Measurements from ENCODE around the gene EPRS1.
A peak's percentile ranks its signal among the peaks of the same experiment; 100 is the strongest.

Gene EPRS1

DNA sequence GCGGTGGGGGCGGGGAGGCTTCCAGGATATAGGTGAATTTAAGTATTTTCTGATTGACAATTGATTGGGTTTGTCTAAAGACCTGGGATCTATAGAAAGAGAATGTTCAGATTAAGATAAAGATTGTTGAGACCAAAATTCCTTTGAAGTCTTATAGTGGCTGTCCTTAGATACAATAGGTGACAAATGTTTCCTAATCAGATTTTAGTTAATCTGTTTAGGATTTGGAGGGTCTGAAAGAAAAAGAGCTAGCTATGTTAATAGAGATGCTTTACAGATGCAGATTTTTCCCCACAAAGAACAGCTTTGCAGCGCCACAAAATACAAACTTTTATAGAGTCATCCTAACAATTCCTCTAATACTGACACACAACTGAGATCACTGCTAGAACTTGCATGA, 14.6 kb upstream of the EPRS1 start:
- H3K4me3 ChIP-seq (ENCODE audit: low read length): no peak overlapping the region
- DNase-seq (ENCODE audit: low read depth): no peak
- TF ChIP-seq, protein P1, sequence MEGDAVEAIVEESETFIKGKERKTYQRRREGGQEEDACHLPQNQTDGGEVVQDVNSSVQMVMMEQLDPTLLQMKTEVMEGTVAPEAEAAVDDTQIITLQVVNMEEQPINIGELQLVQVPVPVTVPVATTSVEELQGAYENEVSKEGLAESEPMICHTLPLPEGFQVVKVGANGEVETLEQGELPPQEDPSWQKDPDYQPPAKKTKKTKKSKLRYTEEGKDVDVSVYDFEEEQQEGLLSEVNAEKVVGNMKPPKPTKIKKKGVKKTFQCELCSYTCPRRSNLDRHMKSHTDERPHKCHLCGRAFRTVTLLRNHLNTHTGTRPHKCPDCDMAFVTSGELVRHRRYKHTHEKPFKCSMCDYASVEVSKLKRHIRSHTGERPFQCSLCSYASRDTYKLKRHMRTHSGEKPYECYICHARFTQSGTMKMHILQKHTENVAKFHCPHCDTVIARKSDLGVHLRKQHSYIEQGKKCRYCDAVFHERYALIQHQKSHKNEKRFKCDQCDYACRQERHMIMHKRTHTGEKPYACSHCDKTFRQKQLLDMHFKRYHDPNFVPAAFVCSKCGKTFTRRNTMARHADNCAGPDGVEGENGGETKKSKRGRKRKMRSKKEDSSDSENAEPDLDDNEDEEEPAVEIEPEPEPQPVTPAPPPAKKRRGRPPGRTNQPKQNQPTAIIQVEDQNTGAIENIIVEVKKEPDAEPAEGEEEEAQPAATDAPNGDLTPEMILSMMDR (conservative IDR thresholded peaks at IDR 0.05; ENCODE audit: low read depth, low read length): no peak

DNA sequence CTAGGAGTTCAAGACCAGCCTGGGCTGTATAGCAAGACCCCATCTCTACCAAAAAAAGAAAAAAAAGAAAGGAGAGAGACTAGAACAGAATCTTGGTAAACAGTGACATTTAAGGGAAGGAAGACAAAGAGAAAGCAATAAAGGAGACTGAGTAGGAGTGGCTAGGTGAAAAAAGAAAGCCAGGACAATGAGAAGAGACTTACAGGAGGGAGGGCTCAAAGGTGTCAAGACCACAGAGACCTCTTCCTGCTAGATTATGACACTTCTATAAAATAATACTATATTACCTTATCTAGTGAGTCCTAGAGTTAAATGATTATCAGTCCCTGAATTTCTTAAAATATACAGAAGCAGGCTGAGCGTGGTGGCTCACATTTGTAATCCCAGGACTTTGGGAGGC, 10.1 kb upstream of the EPRS1 start:
- no peak for DNase-seq (ENCODE audit: low read depth)
- H3K4me3 ChIP-seq (ENCODE audit: low read length): no peak overlapping the region
- TF ChIP-seq, protein P1 (conservative IDR thresholded peaks at IDR 0.05; ENCODE audit: low read depth, low read length): no peak

DNA sequence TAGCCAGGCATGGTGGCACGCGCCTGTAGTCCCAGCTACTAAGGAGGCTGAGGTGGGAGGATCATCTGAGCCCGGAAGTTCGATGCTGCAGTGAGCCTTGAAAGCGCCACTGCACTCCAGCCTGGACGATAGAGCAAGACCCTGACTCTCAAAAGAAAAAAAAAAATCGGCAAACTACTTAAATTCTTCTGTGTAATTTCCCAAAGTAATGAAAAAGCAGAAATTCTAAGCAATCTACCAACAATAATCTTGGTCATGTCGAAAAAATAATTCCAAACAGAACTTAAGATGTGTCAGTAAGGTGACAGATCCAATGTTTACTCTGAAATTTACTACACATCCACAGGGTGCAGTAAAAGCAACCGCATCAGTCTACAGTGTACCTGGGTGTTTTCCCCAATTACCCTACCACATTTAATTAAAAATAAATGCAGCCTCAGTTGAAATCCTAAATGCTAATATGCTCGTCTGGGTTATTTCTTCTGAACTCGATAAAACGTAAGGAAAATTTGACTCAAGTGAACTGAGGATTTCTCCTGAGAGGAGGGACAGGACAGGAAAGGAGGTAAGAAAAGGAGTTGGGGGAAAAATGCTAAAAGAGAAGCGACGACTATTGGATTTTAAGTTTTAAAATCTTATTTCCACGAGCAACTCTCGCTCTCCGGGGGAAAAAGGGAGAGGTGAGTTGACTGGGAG, 801 bp downstream of the EPRS1 start:
- DNase-seq (ENCODE audit: low read depth): no peak
- TF ChIP-seq, protein P1 (conservative IDR thresholded peaks at IDR 0.05; ENCODE audit: low read depth, low read length): no peak
- H3K4me3 ChIP-seq (ENCODE audit: low read length): peak overlapping the region; percentile 99

DNA sequence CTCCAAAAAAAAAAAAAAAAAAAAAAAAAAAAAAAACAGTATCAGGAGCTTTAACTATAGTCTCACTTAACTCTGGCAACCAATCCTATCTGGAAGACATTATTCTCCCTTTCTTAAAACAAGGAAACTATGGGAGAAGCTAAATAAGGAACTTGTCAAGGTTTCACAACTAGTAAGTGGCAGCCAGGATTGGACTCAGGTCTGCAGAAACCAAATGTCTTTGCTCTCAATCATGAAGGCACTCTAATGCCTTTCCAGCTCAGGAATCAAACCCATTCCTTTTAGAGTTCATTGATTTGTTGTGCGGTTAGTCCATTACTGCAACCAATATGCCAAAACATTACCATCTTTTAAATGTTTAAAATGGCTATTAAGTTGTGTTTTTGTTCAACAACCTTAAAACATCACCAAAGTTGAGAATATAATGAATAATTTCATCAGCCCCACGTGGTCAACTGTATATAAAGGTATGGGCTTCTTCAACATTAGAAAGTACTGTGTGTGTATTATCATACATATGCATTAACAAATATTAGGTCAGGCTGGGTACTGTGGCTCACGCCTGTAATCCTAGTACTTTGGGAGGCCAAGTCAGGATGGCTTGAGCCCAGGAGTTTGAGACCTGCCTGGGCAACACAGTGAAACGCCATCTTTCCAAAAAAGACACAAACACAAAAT, 1.5 kb downstream of the EPRS1 start:
- TF ChIP-seq, protein P1 (conservative IDR thresholded peaks at IDR 0.05; ENCODE audit: low read depth, low read length): no peak
- DNase-seq (ENCODE audit: low read depth): no peak
- H3K4me3 ChIP-seq (ENCODE audit: low read length): peak overlapping the region; percentile 99

DNA sequence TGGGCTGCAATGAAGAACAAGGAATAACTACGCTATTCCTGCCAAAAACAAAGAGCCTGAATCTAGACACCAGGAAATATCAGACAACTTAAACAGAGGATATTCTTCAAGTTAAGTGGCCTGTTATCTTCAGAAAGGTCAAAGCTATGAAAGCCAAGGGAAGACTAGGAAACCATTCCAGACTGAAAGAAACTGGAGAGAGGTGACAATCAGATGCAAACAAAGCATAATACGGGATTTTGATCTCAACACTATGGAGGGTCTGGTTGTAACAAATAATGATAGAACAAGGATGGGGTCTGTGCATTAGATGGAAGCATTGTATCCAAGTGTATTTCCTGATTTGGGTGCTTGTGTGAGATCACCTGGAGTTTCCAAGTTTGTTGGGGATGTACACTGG, 2.7 kb downstream of the EPRS1 start:
- H3K4me3 ChIP-seq (ENCODE audit: low read length): no peak overlapping the region
- DNase-seq (ENCODE audit: low read depth): no peak
- TF ChIP-seq, protein P1 (conservative IDR thresholded peaks at IDR 0.05; ENCODE audit: low read depth, low read length): no peak

DNA sequence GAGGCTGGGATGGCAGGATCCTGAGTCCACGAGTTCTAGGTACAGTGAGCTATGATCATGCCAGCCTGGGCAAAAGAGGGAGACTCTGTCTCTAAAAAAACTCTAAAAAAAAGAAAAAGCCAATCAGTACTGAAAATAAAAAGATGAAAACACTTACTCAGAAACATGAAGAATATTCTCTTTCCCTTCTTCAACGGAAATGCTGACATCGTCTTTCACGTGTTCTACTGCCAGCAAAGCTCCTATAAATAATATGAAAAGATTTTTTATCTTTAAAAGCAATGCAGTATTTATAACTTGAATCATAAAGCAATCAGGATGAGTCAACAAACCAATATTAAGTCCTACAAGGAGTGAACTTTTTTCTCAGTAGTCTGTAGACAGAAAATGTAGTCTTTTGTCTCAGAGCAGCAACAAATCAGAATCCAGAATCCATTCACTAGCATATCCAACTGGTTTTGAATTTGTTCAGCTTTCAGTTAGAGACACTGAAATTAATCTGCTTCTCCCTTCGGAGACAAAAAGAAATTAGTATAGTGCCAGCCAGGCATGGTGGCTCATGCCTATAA, 6.2 kb downstream of the EPRS1 start:
- TF ChIP-seq, protein P1 (conservative IDR thresholded peaks at IDR 0.05; ENCODE audit: low read depth, low read length): no peak
- DNase-seq (ENCODE audit: low read depth): no peak
- no peak overlapping the region for H3K4me3 ChIP-seq (ENCODE audit: low read length)

Data from retinal pigment epithelial cell (primary cell).